ENCODE measurements around the gene EXOG.

EXOG gene

GRCh38 chr3:38521391-38521987 is 25.3 kb downstream of the EXOG start:
- DNase-seq (ENCODE audit: low read depth): peak; percentile 66
- peak; percentile 94 for TF ChIP-seq CTCF (conservative IDR thresholded peaks at IDR 0.05; ENCODE audit: low read length)
- H3K4me3 ChIP-seq (ENCODE audit: low read length): no peak overlapping the region

GRCh38 chr3:38522002-38522401 is 25.9 kb downstream of the EXOG start:
- no peak overlapping the region for H3K4me3 ChIP-seq (ENCODE audit: low read length)
- no peak for DNase-seq (ENCODE audit: low read depth)
- no peak for TF ChIP-seq CTCF (conservative IDR thresholded peaks at IDR 0.05; ENCODE audit: low read length)

- H3K4me3 ChIP-seq (ENCODE audit: low read length): no peak overlapping the region
- TF ChIP-seq CTCF (conservative IDR thresholded peaks at IDR 0.05; ENCODE audit: low read length): no peak
- DNase-seq (ENCODE audit: low read depth): no peak
Observed at GRCh38 chr3:38524141-38524739, 28.1 kb downstream of the EXOG start.

- TF ChIP-seq CTCF (conservative IDR thresholded peaks at IDR 0.05; ENCODE audit: low read length): no peak
- H3K4me3 ChIP-seq (ENCODE audit: low read length): no peak overlapping the region
- DNase-seq (ENCODE audit: low read depth): no peak
Observed at GRCh38 chr3:38526792-38527191, 30.7 kb downstream of the EXOG start.

- TF ChIP-seq CTCF (conservative IDR thresholded peaks at IDR 0.05; ENCODE audit: low read length): no peak
- no peak overlapping the region for H3K4me3 ChIP-seq (ENCODE audit: low read length)
- no peak for DNase-seq (ENCODE audit: low read depth)
Observed at GRCh38 chr3:38528457-38528856, 32.3 kb downstream of the EXOG start.

- no peak overlapping the region for H3K4me3 ChIP-seq (ENCODE audit: low read length)
- no peak for DNase-seq (ENCODE audit: low read depth)
- no peak for TF ChIP-seq CTCF (conservative IDR thresholded peaks at IDR 0.05; ENCODE audit: low read length)
Observed at GRCh38 chr3:38532529-38532928, 36.4 kb downstream of the EXOG start.

- no peak for TF ChIP-seq CTCF (conservative IDR thresholded peaks at IDR 0.05; ENCODE audit: low read length)
- DNase-seq (ENCODE audit: low read depth): no peak
- no peak overlapping the region for H3K4me3 ChIP-seq (ENCODE audit: low read length)
Observed at GRCh38 chr3:38533285-38533976, 37.3 kb downstream of the EXOG start.
